ENCODE data around the gene ZNHIT2. TPM values are rescaled to one million over a fixed set of nuclear protein-coding genes. Genes with fewer than 3 reads are reported as not detected.

ZNHIT2 gene
- total RNA-seq, 2 experiments from 2014 or later = 9.0 to 9.5 TPM

GRCh38 chr11:65148657-65149056 lies 31.2 kb upstream of the ZNHIT2 start:
- CTCF ChIA-PET = no interaction called here
- H3K27ac ChIP-seq (ENCODE audit: low read depth in 1 of 2, low read length in 2 of 2) = no peak overlapping the region
- DNase-seq (no peak), ATAC-seq (ENCODE audit: poor library complexity) (no peak)
- H3K4me1 Mint-ChIP-seq (ENCODE audit: low read depth) = no peaks in the 10 kb centered on the region
- no peak overlapping the region for H3K4me3 ChIP-seq (ENCODE audit: low read length)
- intact Hi-C loops (cut with DNase I, micrococcal nuclease) = no loop called here
- H3K4me3 Mint-ChIP-seq = no peak overlapping the region
- H3K9me3 ChIP-seq (ENCODE audit: control insufficient read depth in 1 of 2, insufficient read depth in 1 of 2, low read length in 2 of 2) = no peaks in the 10 kb centered on the region
- POLR2A ChIA-PET = interaction anchor here (2.0 kb wide), 1 partner anchor 14 kb away, joined by 9 read pairs; the partner anchor contains the start of gene SYVN1
- H3K4me1 ChIP-seq (ENCODE audit: insufficient read depth, low read length) = no peaks in the 10 kb centered on the region
- no peaks in the 10 kb centered on the region for H3K36me3 ChIP-seq (ENCODE audit: insufficient read depth, low read length)
- no peaks in the 10 kb centered on the region for H3K9me3 Mint-ChIP-seq
- no peaks in the 10 kb centered on the region for H3K27me3 ChIP-seq (ENCODE audit: control insufficient read depth in 1 of 2, insufficient read depth in 2 of 2, low read length in 2 of 2)
- TF ChIP-seq, protein P1, sequence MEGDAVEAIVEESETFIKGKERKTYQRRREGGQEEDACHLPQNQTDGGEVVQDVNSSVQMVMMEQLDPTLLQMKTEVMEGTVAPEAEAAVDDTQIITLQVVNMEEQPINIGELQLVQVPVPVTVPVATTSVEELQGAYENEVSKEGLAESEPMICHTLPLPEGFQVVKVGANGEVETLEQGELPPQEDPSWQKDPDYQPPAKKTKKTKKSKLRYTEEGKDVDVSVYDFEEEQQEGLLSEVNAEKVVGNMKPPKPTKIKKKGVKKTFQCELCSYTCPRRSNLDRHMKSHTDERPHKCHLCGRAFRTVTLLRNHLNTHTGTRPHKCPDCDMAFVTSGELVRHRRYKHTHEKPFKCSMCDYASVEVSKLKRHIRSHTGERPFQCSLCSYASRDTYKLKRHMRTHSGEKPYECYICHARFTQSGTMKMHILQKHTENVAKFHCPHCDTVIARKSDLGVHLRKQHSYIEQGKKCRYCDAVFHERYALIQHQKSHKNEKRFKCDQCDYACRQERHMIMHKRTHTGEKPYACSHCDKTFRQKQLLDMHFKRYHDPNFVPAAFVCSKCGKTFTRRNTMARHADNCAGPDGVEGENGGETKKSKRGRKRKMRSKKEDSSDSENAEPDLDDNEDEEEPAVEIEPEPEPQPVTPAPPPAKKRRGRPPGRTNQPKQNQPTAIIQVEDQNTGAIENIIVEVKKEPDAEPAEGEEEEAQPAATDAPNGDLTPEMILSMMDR (IDR thresholded peaks at IDR 0.05) = no peak
- H3K36me3 Mint-ChIP-seq (ENCODE audit: low read depth) = no peaks in the 10 kb centered on the region
- no peaks in the 10 kb centered on the region for H3K27me3 Mint-ChIP-seq
- H3K27ac Mint-ChIP-seq = no peak overlapping the region

GRCh38 chr11:65147352-65148075 lies 30.0 kb upstream of the ZNHIT2 start:
- no peak overlapping the region for H3K27ac ChIP-seq (ENCODE audit: low read depth in 1 of 2, low read length in 2 of 2)
- ChIA-PET CTCF (no interaction called here), POLR2A (interaction anchor here (0.5 to 2.0 kb wide), 2 partner anchors 13 to 1295 kb away, joined by 3 to 9 read pairs; partner anchors contain the start of gene SYVN1)
- H3K4me3 ChIP-seq (ENCODE audit: low read length) = no peak overlapping the region
- H3K27ac Mint-ChIP-seq = no peak overlapping the region
- H3K36me3 ChIP-seq (ENCODE audit: insufficient read depth, low read length) = no peaks in the 10 kb centered on the region
- no peaks in the 10 kb centered on the region for H3K4me1 ChIP-seq (ENCODE audit: insufficient read depth, low read length)
- no peak overlapping the region for H3K4me3 Mint-ChIP-seq
- no peaks in the 10 kb centered on the region for H3K4me1 Mint-ChIP-seq (ENCODE audit: low read depth)
- H3K27me3 ChIP-seq (ENCODE audit: control insufficient read depth in 1 of 2, insufficient read depth in 2 of 2, low read length in 2 of 2) = no peaks in the 10 kb centered on the region
- no peaks in the 10 kb centered on the region for H3K9me3 Mint-ChIP-seq
- H3K36me3 Mint-ChIP-seq (ENCODE audit: low read depth) = no peaks in the 10 kb centered on the region
- H3K27me3 Mint-ChIP-seq = no peaks in the 10 kb centered on the region
- no peak for DNase-seq
- ATAC-seq (ENCODE audit: poor library complexity) = no peak
- TF ChIP-seq, protein P1 (IDR thresholded peaks at IDR 0.05) = no peak
- intact Hi-C loops (cut with DNase I, micrococcal nuclease) = no loop called here
- H3K9me3 ChIP-seq (ENCODE audit: control insufficient read depth in 1 of 2, insufficient read depth in 1 of 2, low read length in 2 of 2) = no peaks in the 10 kb centered on the region

DNA sequence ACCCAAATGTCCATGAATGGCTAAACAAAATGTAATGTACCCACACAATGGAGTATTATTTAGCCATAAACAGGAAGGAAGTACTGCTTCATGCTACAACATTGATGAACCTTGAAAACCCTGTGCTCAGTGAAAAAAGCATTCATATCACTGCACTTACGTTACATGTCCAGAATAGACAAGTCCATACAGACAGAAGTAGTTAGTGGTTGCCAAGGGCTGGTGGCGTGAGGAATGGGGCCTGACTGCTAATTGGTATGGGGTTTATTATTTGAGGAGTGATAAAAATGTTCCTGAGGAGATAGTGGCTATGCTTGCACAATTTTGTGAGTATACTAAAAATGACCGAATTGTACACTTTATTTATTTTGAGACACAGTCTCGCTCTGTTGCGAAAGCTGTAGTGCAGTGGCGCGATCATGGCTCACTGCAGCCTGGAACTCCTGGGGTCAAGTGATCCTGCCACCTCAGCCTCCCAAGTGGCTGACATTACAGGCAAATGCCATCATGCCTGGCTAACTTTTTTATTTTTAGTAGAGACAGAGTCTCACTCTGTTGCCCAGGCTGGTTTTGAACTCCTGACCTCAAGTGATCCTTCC lies 24.5 kb upstream of the ZNHIT2 start:
- no peaks in the 10 kb centered on the region for H3K9me3 ChIP-seq (ENCODE audit: control insufficient read depth in 1 of 2, insufficient read depth in 1 of 2, low read length in 2 of 2)
- H3K4me1 ChIP-seq (ENCODE audit: insufficient read depth, low read length) = no peaks in the 10 kb centered on the region
- no peak overlapping the region for H3K4me3 Mint-ChIP-seq
- intact Hi-C loops (cut with DNase I, micrococcal nuclease) = no loop called here
- no peaks in the 10 kb centered on the region for H3K36me3 ChIP-seq (ENCODE audit: insufficient read depth, low read length)
- H3K4me3 ChIP-seq (ENCODE audit: low read length) = no peak overlapping the region
- ChIA-PET CTCF (interaction anchor here (1.2 kb wide), 1 partner anchor 32 kb away, joined by 4 read pairs; no protein-coding TSS in a partner anchor), POLR2A (no interaction called here)
- ATAC-seq (ENCODE audit: poor library complexity) (no peak), DNase-seq (no peak)
- H3K9me3 Mint-ChIP-seq = no peaks in the 10 kb centered on the region
- no peak overlapping the region for H3K27ac ChIP-seq (ENCODE audit: low read depth in 1 of 2, low read length in 2 of 2)
- H3K27ac Mint-ChIP-seq = no peak overlapping the region
- H3K4me1 Mint-ChIP-seq (ENCODE audit: low read depth) = no peaks in the 10 kb centered on the region
- no peaks in the 10 kb centered on the region for H3K27me3 Mint-ChIP-seq
- TF ChIP-seq, protein P1 (IDR thresholded peaks at IDR 0.05) = no peak
- H3K27me3 ChIP-seq (ENCODE audit: control insufficient read depth in 1 of 2, insufficient read depth in 2 of 2, low read length in 2 of 2) = no peaks in the 10 kb centered on the region
- no peaks in the 10 kb centered on the region for H3K36me3 Mint-ChIP-seq (ENCODE audit: low read depth)
